Stimulated activated CD4-positive, alpha-beta T cell treated with anti-CD3 and anti-CD28 coated beads, Interleukin-12 subunit alpha, Interleukin-12 subunit beta, amount 100 ng/mL, for 48 hours (primary cell): ENCODE data around the gene NDRG2.

Experiments
- DNase-seq, 3 donors: peaks; one replicate each; pipeline ENCODE4 v3.0.0-alpha.2; 2020; ENCODE audit warnings: low read depth in 2 of 3, low spot score in 1 of 3

The NDRG2 gene

GRCh38 chr14:21024585-21025370 is at the start of gene NDRG2:
TSS of gene NDRG2 (minus strand) at chr14:21025061. CDS start at chr14:21023315, 1,746 bp downstream.
- peak; percentile 16 to 58 (median 35) for DNase-seq

GRCh38 chr14:21073921-21074320 is 49.1 kb upstream of the NDRG2 start:
- no peak for DNase-seq

GRCh38 chr14:21072781-21073339 is 48.0 kb upstream of the NDRG2 start:
- no peak for DNase-seq

GRCh38 chr14:21072031-21072473 is 47.2 kb upstream of the NDRG2 start:
- DNase-seq = no peak

GRCh38 chr14:21071225-21072030 is 46.6 kb upstream of the NDRG2 start:
- DNase-seq = no peak

GRCh38 chr14:21070610-21071224 is 45.9 kb upstream of the NDRG2 start:
- DNase-seq = no peak

GRCh38 chr14:21070083-21070609 is 45.3 kb upstream of the NDRG2 start, which contains the start of gene ARHGEF40:
TSS of gene ARHGEF40 (plus strand) at chr14:21070304. CDS start at chr14:21070397, 93 bp downstream.
- DNase-seq = no peak

GRCh38 chr14:21069388-21070082 is 44.7 kb upstream of the NDRG2 start:
- no peak for DNase-seq

GRCh38 chr14:21068521-21069387 is 43.9 kb upstream of the NDRG2 start:
- peak in 2 of 3 donors; percentile 24 to 41 for DNase-seq

GRCh38 chr14:21066882-21067502 is 42.1 kb upstream of the NDRG2 start:
- DNase-seq = no peak

- DNase-seq = no peak
Measured at GRCh38 chr14:21063479-21063878, 38.6 kb upstream of the NDRG2 start.

- DNase-seq = no peak
Measured at GRCh38 chr14:21061347-21061668, 36.4 kb upstream of the NDRG2 start.

GRCh38 chr14:21060614-21061346 is 35.9 kb upstream of the NDRG2 start:
- DNase-seq = no peak

- no peak for DNase-seq
Measured at GRCh38 chr14:21059842-21060613, 35.2 kb upstream of the NDRG2 start.

- no peak for DNase-seq
Measured at GRCh38 chr14:21058903-21059302, 34.0 kb upstream of the NDRG2 start.

- DNase-seq = no peak
Measured at GRCh38 chr14:21057803-21058675, 33.2 kb upstream of the NDRG2 start, which contains the start of gene RNASE8. TSS of gene RNASE8 (plus strand) at chr14:21057822. CDS start at chr14:21057893, 71 bp downstream.
